HFFc6 (cell line): ENCODE data around the gene OGT. TPM values are rescaled to one million over a fixed set of nuclear protein-coding genes. Genes with fewer than 3 reads are reported as not detected.
"Not testable (repeated sequence)": the region's sequence is repeated elsewhere in the genome, so short reads cannot be mapped to it uniquely, and the experiment has no call there.

Experiments used
- DNase-seq: peaks from one replicate; pipeline ENCODE4 v3.0.0-alpha.2; 2018
- H3K27ac Mint-ChIP-seq: 2 replicates; pipeline ENCODE4 v1.8.0; 2020; ENCODE audit warnings: mild to moderate bottlenecking, mixed read lengths
- H3K27me3 Mint-ChIP-seq: 2 replicates; pipeline ENCODE4 v1.8.0; 2021; ENCODE audit warnings: mild to moderate bottlenecking, moderate library complexity, mixed read lengths; ENCODE audit not compliant: insufficient read depth
- H3K36me3 Mint-ChIP-seq: 2 replicates; pipeline ENCODE4 v1.8.0; 2021; ENCODE audit warnings: low read depth, mixed read lengths
- H3K4me1 Mint-ChIP-seq: 2 replicates; pipeline ENCODE4 v1.8.0; 2020; ENCODE audit warnings: low read depth, mixed read lengths
- H3K4me3 Mint-ChIP-seq: 2 replicates; pipeline ENCODE4 v1.8.0; 2020; ENCODE audit warnings: mild to moderate bottlenecking, moderate library complexity, mixed read lengths
- H3K9me3 Mint-ChIP-seq: 2 replicates; pipeline ENCODE4 v1.8.0; 2020; ENCODE audit warnings: mild to moderate bottlenecking, mixed read lengths
- total RNA-seq, 6 experiments: library from RNA; stranded (reverse); fragmentation: NEBNext Ultra II Directional; extraction: Animal tissue kit (Norgen Biotek cat#: 25700); gene quantifications; 2 replicates in 1 of 6; 3 replicates in 5 of 6; pipeline ENCODE4 v1.2.3, GENCODE V29; 2021
- TF ChIP-seq, protein P1 (sequence below): fragments of 200-600 bp; sonication (generic); IDR thresholded peaks from 2 replicates; pipeline ENCODE4 v1.5.0; 2021; ENCODE audit warnings: antibody characterized with exemption, mild to moderate bottlenecking

OGT gene
- total RNA-seq, 6 experiments from 2014 or later = 52.9 to 77.5 (median 57.7) TPM

DNA sequence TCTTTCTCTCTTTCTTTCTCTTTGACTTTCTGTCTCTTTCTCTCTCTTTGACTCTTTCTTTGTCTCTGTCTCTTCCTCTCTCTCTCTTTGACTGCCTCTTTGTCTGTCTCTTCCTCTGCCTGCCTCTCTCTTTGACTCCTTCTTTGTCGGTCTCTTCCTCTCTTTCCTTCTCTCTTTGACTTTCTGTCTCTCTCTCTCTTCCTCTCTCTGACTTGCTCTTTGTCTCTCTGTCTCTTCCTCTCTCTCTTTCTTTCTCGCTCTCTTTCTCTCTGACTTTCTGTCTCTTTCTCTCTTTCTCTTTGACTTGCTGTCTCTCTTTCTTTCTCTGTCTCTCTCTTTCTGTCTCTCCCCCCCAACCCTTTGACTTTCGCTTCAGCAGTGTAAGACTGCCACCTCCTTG, 36.4 kb upstream of the OGT start:
- TF ChIP-seq, protein P1, sequence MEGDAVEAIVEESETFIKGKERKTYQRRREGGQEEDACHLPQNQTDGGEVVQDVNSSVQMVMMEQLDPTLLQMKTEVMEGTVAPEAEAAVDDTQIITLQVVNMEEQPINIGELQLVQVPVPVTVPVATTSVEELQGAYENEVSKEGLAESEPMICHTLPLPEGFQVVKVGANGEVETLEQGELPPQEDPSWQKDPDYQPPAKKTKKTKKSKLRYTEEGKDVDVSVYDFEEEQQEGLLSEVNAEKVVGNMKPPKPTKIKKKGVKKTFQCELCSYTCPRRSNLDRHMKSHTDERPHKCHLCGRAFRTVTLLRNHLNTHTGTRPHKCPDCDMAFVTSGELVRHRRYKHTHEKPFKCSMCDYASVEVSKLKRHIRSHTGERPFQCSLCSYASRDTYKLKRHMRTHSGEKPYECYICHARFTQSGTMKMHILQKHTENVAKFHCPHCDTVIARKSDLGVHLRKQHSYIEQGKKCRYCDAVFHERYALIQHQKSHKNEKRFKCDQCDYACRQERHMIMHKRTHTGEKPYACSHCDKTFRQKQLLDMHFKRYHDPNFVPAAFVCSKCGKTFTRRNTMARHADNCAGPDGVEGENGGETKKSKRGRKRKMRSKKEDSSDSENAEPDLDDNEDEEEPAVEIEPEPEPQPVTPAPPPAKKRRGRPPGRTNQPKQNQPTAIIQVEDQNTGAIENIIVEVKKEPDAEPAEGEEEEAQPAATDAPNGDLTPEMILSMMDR = no peak
- Mint-ChIP-seq H3K4me1 (no peaks in the 10 kb centered on the region), H3K4me3 (no peak overlapping the region), H3K27me3 (no peaks in the 10 kb centered on the region), H3K27ac (peak overlapping the region; percentile 15; the same call in 1 of the 2 replicates), H3K9me3 (no peaks in the 10 kb centered on the region), H3K36me3 (0 out of 2 replicates have a peak, but pooled peaks cover 7% of the 10 kb centered on the region)
- no peak for DNase-seq

DNA sequence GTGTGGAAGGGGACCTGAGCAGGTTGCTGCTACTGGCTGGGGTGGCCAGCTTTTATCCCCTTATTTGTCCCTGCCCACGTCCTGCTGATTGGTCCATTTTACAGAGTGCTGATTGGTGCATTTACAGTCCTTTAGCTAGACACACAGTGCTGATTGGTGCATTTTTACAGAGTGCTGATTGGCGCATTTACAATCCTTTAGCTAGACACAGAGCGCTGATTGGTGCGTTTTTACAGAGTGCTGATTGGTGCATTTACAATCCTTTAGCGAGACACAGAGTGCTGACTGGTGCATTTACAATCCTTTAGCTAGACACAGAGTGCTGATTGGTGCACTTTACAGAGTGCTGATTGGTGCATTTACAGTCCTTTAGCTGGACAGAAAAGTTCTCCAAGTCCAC, 30.8 kb upstream of the OGT start:
- not testable (repeated sequence) for H3K4me1 Mint-ChIP-seq, H3K27ac Mint-ChIP-seq, DNase-seq, H3K9me3 Mint-ChIP-seq, H3K36me3 Mint-ChIP-seq, H3K27me3 Mint-ChIP-seq, H3K4me3 Mint-ChIP-seq

DNA sequence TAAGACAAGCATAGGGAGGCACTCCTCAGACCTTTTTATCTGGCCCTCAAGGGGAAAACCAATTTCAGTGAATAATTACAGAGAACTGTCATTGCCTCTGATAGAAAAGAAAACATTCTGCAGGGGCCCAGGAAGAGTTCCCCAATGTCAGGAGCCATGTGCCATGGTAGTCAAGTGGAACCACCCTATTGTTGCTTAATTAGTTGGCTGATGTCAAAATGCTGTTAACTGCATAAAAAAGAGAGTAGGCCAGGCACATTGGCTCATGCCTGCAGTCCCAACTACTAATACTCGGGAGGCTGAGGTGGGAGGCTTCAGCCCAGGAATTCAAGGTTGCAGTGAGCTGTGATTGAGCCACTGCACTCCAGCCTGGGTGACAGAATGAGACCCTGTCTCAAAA, 28.6 kb upstream of the OGT start:
- no peak overlapping the region for H3K4me3 Mint-ChIP-seq
- no peaks in the 10 kb centered on the region for H3K36me3 Mint-ChIP-seq
- DNase-seq = no peak
- TF ChIP-seq, protein P1 = no peak
- H3K4me1 Mint-ChIP-seq = no peaks in the 10 kb centered on the region
- no peaks in the 10 kb centered on the region for H3K27me3 Mint-ChIP-seq
- no peaks in the 10 kb centered on the region for H3K9me3 Mint-ChIP-seq
- no peak overlapping the region for H3K27ac Mint-ChIP-seq

DNA sequence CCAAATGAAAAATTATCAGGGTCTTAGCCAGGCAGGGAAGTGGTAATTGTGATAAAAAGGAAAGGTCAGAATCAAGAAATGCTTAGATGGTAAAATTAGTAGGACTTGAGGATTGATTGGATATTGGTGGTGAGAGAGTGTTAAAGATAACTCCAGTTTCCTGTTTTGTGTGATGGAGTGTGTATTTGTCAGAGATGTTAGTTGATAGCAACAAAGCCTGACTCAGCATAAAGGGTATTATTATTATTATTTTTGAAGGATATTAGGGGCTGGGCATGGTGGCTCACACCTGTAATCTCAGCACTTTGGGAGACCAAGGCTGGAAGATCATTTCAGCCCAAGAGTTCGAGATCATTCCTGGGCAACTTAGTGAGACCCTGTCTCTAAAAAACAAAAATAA, 23.6 kb upstream of the OGT start:
- TF ChIP-seq, protein P1 = no peak
- no peaks in the 10 kb centered on the region for H3K36me3 Mint-ChIP-seq
- H3K27me3 Mint-ChIP-seq = peaks cover 1% of the 10 kb centered on the region
- no peaks in the 10 kb centered on the region for H3K9me3 Mint-ChIP-seq
- no peak overlapping the region for H3K4me3 Mint-ChIP-seq
- H3K27ac Mint-ChIP-seq = no peak overlapping the region
- H3K4me1 Mint-ChIP-seq = peaks cover 2% of the 10 kb centered on the region
- no peak for DNase-seq

DNA sequence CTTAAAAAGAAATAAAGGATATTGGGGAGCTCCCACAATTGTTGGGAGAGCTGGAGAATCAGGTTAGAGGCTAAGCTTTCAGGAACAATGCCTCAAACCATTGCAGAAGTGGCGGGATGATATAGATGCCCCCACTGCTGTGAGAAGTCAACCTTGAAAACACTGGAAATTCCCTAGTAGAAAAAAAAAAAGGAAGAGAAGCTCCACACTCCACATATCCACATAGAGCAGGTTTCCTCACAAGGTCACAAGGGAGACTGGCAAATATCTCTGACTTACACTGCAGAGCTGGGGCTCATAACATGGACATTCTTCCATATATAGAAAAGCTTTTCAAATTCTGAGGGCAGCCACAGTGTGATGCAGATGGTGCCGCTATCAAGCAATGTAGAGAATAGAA, 22.7 kb upstream of the OGT start:
- H3K27me3 Mint-ChIP-seq = peaks cover 1% of the 10 kb centered on the region
- DNase-seq = no peak
- no peak overlapping the region for H3K27ac Mint-ChIP-seq
- H3K9me3 Mint-ChIP-seq = no peaks in the 10 kb centered on the region
- peaks cover 11% of the 10 kb centered on the region for H3K4me1 Mint-ChIP-seq
- no peak overlapping the region for H3K4me3 Mint-ChIP-seq
- TF ChIP-seq, protein P1 = no peak
- no peaks in the 10 kb centered on the region for H3K36me3 Mint-ChIP-seq

GRCh38 chrX:71513731-71514130, 19.2 kb upstream of the OGT start:
- H3K27me3 Mint-ChIP-seq, DNase-seq, H3K36me3 Mint-ChIP-seq, H3K9me3 Mint-ChIP-seq, H3K27ac Mint-ChIP-seq, H3K4me3 Mint-ChIP-seq: not testable (repeated sequence)
- peaks cover 12% of the 10 kb centered on the region for H3K4me1 Mint-ChIP-seq

DNA sequence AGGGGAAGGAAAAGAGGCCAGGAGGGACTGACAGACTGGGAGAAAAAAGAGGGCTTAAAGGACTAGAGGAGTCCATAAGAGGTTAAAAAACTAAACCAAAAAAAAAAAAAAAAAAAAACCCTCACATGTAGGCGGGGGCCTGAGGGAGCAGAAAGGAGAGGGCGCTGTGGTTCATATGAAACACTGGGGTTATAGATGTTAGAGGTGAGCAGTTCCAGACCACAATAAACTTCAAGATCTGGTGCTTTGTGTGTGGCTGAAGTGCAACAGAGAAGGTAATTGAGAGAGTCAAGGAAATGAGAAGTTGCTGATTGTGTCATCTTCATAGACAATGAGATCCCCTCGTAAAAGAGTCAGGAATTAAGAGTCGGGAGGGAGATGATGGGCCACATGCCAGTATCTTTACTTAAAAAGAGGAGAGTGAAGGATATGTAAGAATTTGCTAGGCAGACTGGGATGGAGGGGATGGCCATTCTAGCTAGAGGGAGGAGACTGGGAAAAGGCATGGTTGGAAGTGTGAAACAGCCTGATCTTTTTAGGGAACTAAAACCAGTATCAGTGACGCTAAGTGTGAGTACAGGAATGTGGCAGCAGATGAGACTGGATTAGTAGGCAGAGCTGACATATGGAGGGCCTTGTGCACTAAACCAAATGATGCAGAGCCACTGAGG, 18.4 kb upstream of the OGT start:
- TF ChIP-seq, protein P1 = no peak
- Mint-ChIP-seq H3K9me3 (no peaks in the 10 kb centered on the region), H3K27me3 (peaks cover 1% of the 10 kb centered on the region), H3K36me3 (no peaks in the 10 kb centered on the region), H3K4me1 (peaks cover 12% of the 10 kb centered on the region), H3K4me3 (no peak overlapping the region), H3K27ac (peak overlapping the region; percentile 1; the same call in 1 of the 2 replicates)
- DNase-seq = no peak
